Erythroblast (primary cell): Measurements from ENCODE around the gene TTC27.

Experiments
- GATA1 ChIP-seq: IDR thresholded peaks from 2 replicates; pipeline ENCODE4 v1.6.1; 2011; ENCODE audit warnings: low read depth, mild to moderate bottlenecking, control low read depth, low read length, moderate library complexity
- POLR2A ChIP-seq: IDR thresholded peaks from 2 replicates; pipeline ENCODE4 v1.6.1; 2011; ENCODE audit warnings: mild to moderate bottlenecking, low read length

- TF ChIP-seq POLR2A (no peak), GATA1 (no peak)
Observed at GRCh38 chr2:32678825-32679224, 51.0 kb downstream of the TTC27 start.
